Stimulated activated CD8-positive, alpha-beta memory T cell treated with anti-CD3 and anti-CD28 coated beads, Interleukin-4, amount 100 ng/mL, for 4 hours (primary cell): ENCODE measurements around the gene PXK.

Experiments used
- DNase-seq, 2 donors: peaks; one replicate each; pipeline ENCODE4 v3.0.0-alpha.2; 2020; ENCODE audit warnings: low read depth in 2 of 2, low spot score in 1 of 2

The PXK gene

GRCh38 chr3:58347984-58348383 lies 15.3 kb downstream of the PXK start:
- no peak for DNase-seq

GRCh38 chr3:58349792-58350626 lies 17.3 kb downstream of the PXK start:
- DNase-seq = no peak

DNA sequence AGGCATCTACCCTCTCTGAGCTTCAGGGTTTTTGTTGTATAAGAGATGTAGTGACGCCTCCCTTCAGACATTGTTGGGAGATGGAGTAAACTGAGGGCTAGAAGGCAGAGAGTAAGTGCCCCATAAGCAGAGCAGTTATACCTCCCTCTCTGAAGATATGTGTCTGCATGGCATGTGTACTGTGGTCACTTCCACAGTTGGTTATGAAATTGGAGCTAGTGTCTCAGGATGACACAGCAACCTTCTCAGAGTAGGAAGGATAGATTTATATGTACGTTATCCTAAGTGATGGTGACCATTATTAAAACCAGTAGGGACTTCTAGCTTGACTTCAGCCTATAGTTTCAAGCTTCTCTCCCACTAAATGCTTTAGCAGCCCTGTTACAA lies 17.9 kb downstream of the PXK start:
- no peak for DNase-seq

GRCh38 chr3:58351920-58352319 lies 19.2 kb downstream of the PXK start:
- DNase-seq = no peak

- DNase-seq = no peak
Measured at GRCh38 chr3:58352626-58353025, 19.9 kb downstream of the PXK start.

GRCh38 chr3:58353722-58354553 lies 21.2 kb downstream of the PXK start:
- DNase-seq = no peak

- DNase-seq = no peak
Measured at GRCh38 chr3:58355179-58355578, 22.5 kb downstream of the PXK start.

DNA sequence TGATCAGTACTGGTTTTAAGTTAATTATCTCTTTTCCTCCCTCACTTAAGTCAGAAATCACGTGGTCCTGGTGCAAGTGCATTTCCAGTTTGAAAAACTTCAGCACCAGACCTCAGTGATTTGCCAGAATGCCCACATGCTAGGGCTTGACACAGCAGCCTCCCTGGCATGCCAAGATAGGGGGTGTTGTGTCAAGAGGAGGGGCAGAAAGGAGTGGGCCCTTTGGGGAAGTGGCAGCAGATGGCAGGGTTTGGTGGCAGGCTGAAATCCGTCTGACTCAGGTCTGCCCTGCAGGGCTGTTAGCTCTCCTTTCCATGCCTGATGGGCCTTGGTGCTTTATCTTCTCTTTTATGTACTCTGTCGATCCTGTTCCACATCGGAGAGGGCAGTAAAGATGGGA lies 23.4 kb downstream of the PXK start:
- DNase-seq = no peak

DNA sequence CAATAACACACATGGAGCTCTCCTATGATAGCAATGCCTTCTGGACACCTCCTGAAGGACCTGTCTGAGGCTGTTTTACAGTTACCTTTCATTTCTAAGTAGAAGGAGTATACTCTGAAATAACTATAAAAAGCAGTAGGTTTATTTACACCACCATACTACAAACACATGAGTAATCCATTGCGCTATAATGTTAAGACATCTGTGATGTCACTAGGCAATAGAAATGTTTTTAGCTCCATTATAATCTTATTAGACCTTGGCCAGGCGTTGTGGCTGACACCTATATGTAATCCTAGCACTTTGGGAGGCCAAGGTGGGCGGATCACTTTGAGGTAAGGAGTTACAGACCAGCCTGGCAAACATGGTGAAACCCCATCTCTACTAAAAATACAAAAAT lies 24.7 kb downstream of the PXK start:
- DNase-seq = no peak

DNA sequence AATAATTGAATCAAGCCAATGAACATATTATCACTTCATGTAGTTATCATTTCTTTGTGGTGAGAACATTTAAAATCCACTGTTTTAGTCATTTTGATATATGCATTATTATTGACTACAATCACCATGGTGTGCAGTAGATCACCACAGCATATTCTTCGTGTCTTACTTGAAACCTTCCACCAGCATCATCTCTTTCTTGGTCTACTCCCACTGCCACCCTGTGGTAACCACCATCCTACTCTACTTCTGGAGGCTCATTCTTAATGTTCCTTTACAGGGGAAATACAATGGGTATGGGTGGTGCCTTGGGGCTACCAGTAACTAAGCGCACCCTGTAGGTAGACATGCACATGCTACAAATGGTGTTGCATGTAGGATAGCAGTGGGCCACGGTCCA lies 25.4 kb downstream of the PXK start:
- no peak for DNase-seq

- no peak for DNase-seq
Measured at GRCh38 chr3:58358808-58359207, 26.1 kb downstream of the PXK start.

DNA sequence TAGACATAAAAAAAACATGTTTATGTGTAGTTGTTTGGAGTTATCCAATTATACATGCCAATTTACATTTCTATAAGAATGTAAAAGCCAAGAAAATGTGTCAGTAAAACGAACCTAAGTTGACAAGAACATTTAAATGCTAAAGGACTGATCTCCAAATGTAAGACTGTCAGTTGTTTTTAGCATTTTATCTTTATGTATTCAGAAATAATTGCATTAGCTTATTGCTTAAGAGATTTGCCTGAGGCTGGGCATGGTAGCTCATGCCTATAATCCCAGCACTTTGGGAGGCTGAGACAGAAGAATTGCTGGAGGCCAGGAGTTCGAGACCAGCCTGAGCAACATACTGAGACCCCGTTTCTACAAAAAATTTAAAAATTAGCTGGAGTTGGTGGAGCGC lies 26.9 kb downstream of the PXK start:
- no peak for DNase-seq

DNA sequence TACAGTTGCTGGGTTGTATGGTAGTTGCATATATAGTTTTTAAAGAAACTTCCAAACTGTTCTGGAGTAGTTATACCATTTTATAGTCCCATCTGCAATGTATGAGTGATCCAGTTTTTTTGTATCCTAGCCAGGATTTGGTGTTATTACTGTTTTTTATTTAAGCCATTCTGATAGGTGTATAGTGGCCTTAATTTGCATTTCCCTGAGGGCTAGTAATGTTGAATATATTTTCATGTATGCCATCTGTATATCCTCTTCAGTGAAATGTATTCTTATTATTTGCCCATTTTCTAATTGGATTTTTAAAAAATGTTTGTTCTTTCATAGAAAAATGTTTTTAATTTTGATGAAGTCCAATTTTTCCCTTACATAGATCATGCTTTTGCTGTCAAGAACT lies 29.2 kb downstream of the PXK start:
- no peak for DNase-seq

GRCh38 chr3:58366699-58367098 lies 34.0 kb downstream of the PXK start:
- DNase-seq = no peak

- no peak for DNase-seq
Measured at GRCh38 chr3:58369038-58369437, 36.3 kb downstream of the PXK start.

- DNase-seq = no peak
Measured at GRCh38 chr3:58369876-58370275, 37.2 kb downstream of the PXK start.

- DNase-seq = no peak
Measured at GRCh38 chr3:58370407-58370806, 37.7 kb downstream of the PXK start.

DNA sequence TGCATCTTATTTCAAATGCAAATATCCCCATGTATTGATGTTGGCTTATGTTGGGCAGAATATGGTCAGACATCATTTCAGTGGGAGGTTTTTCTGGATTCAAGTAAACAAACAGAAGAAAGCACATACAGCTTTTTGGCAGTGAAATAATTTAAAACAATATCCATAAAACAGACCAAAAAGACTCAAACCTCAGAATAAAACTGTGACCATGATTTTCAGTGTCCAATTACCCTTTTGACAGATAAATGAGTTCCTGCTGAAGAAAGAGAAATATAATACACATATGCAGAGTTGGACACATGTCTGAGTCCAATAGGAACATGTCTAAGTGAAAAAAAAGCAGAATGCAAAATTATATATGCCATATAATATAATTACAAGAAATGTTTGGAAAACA lies 39.1 kb downstream of the PXK start:
- no peak for DNase-seq

DNA sequence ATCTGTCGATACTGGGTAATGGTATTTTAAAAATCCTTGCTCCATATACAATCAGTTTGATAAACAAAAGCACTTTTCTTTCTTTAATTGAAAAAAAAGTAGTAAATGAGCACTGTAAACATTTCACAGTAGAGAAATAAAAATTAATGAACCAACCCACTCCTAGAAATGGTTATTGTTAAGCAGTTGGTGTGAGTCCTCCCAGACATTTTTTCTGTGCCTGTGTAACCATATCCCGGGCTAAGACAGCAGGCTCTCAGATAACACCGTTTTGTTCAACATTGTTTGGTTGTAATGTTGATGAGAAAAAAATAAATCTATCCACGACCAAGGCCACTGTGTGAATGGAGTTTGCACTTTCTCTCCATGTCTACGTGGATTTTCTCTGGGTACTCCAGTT lies 42.6 kb downstream of the PXK start:
- DNase-seq = no peak

GRCh38 chr3:58377168-58377567 lies 44.5 kb downstream of the PXK start:
- DNase-seq = no peak

GRCh38 chr3:58377750-58378149 lies 45.1 kb downstream of the PXK start:
- no peak for DNase-seq

DNA sequence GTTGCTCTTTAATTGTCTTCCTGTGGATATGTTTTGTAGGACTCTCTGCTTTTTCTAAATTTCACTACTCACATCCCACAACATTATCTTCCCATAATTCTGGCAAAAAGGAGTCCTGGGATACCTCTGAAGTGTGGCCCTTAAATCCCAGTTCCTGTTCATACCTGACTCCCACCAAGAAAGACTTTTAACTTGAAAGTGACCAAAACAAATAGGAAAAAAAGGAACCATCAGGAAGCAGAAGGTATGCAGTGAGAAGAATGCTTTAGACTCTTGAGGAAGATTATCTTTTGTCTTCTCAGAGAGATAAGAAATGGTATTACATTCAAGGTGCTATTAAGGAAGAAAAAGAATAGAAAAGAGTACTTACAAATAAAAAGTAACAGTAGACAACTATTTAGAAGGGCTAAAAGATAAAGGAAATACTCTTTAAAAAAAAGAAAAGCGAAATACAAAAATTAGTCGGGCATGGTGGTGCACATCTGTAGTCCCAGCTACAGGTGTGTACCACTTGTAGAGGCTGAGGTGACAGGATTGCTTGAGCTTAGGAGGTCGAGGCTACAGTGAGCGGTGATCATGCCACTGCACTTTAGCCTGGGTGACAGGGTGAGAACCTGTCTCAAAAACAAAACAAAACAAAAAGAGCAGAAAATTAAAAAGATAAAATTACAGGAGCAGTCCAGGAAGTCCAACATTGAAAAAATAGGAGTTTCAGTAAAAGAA lies 46.8 kb downstream of the PXK start:
- DNase-seq = no peak
